Kidney (tissue), 14 donors: ENCODE data around the gene UBAC2. TPM values are rescaled to one million over a fixed set of nuclear protein-coding genes. Genes with fewer than 3 reads are reported as not detected.

ENCODE experiments used
- DNase-seq, 5 donors: peaks; one replicate each; pipeline ENCODE4 v3.0.0-alpha.2; 2013 to 2020
- FAIRE-seq: peaks from 2 replicates; lab custom pipeline; 2012; peaks lifted over from hg19 to GRCh38; lab: Jason Lieb, UNC
- H3K27ac ChIP-seq, 2 donors: one replicate each; pipeline ENCODE4 v1.7.0; 2013; ENCODE audit warnings: low read depth in 2 of 2, low read length in 2 of 2, inconsistent platforms in 1 of 2
- H3K27me3 ChIP-seq: one replicate; pipeline ENCODE4 v1.7.1; 2013; ENCODE audit warnings: low read length, inconsistent platforms; ENCODE audit not compliant: control insufficient read depth, insufficient read depth
- H3K36me3 ChIP-seq, 3 donors: one replicate each; pipeline versions ENCODE4 v1.7.0 to v1.7.1; 2013; ENCODE audit warnings: low read length in 3 of 3, control low read depth in 1 of 3, inconsistent platforms in 1 of 3; ENCODE audit not compliant: insufficient read depth in 3 of 3, control insufficient read depth in 2 of 3
- H3K4me1 ChIP-seq, 3 donors: one replicate each; pipeline versions ENCODE4 v1.7.0 to v1.7.1; 2013; ENCODE audit warnings: low read length in 3 of 3, inconsistent platforms in 1 of 3, low read depth in 1 of 3; ENCODE audit not compliant: control insufficient read depth in 2 of 3, insufficient read depth in 2 of 3
- H3K4me3 ChIP-seq, 3 donors: one replicate each; pipeline versions ENCODE4 v1.7.0 to v1.8.1; 2013; ENCODE audit warnings: low read length in 3 of 3, control low read depth in 1 of 3, inconsistent platforms in 1 of 3
- H3K9ac ChIP-seq, 3 donors: one replicate each; pipeline versions ENCODE4 v1.7.0 to v1.7.1; 2013; ENCODE audit warnings: low read length in 3 of 3, control low read depth in 1 of 3, inconsistent platforms in 1 of 3
- H3K9me3 ChIP-seq, 3 donors: one replicate each; pipeline versions ENCODE4 v1.7.0 to v1.7.1; 2013; ENCODE audit warnings: low read length in 3 of 3, control low read depth in 1 of 3, inconsistent platforms in 1 of 3; ENCODE audit not compliant: control insufficient read depth in 2 of 3, insufficient read depth in 1 of 3
- CTCF ChIP-seq: IDR thresholded peaks from 3 replicates; pipeline ENCODE4 v1.5.1; 2012; ENCODE audit warnings: mild to moderate bottlenecking, moderate library complexity, borderline replicate concordance; ENCODE audit not compliant: insufficient read depth; ENCODE audit errors: extremely low read depth
- intact Hi-C: fragments of 100-400 bp; cut with DNase I; formaldehyde crosslinking; loops from one replicate; pipeline ENCODE4 v1.11.1; 2022
- polyA plus RNA-seq: library from polyadenylated mRNA; stranded (reverse); fragments of 350-450 nt; fragmentation: Illumina TruSeq; extraction: RNeasy Lipid Tissue Mini Kit (QIAGEN cat#74804); gene quantifications from one replicate; pipeline ENCODE4 v1.2.3, GENCODE V29; 2014; ENCODE audit warnings: low read depth, low replicate concordance; ENCODE audit not compliant: insufficient read depth
- total RNA-seq: library from RNA; stranded (reverse); fragmentation: NEBNext Ultra II Directional; extraction: Animal tissue kit (Norgen Biotek cat#: 25700); gene quantifications from one replicate; pipeline ENCODE4 v1.2.1, GENCODE V29; 2021
- donor health status: control.
- donor health status: control.
- donor health status: control.
- donor health status: control.
- donor health status: control.
- donor health status: DM: yes; HTN: yes; CAD: no.
- donor health status: Normal renal cell carcinoma (clear cell type).

The UBAC2 gene
- total and polyA plus RNA-seq, 2 donors from 2014 or later, result 61.8 to 77.5 TPM

GRCh38 chr13:99335087-99335486 lies 134.4 kb downstream of the UBAC2 start:
- no peaks in the 10 kb centered on the region for H3K9me3 ChIP-seq
- intact Hi-C loops, result no loop called here
- H3K36me3 ChIP-seq, result no peaks in the 10 kb centered on the region
- no peak for FAIRE-seq
- H3K27me3 ChIP-seq, result no peaks in the 10 kb centered on the region
- no peak for TF ChIP-seq CTCF
- no peak overlapping the region for H3K4me3 ChIP-seq
- no peaks in the 10 kb centered on the region for H3K4me1 ChIP-seq
- H3K9ac ChIP-seq, result no peak overlapping the region
- H3K27ac ChIP-seq, result no peak overlapping the region
- DNase-seq, result no peak

- Histone ChIP-seq H3K36me3 (no peaks in the 10 kb centered on the region), H3K4me3 (no peak overlapping the region), H3K9ac (no peak overlapping the region), H3K9me3 (no peaks in the 10 kb centered on the region), H3K27ac (no peak overlapping the region), H3K4me1 (no peaks in the 10 kb centered on the region), H3K27me3 (no peaks in the 10 kb centered on the region)
- TF ChIP-seq CTCF, result no peak
- intact Hi-C loops, result no loop called here
- no peak for FAIRE-seq
- DNase-seq, result no peak
These were observed 134.9 kb downstream of the UBAC2 start for GRCh38 chr13:99335603-99336002.

GRCh38 chr13:99339230-99339721 lies 138.6 kb downstream of the UBAC2 start:
- DNase-seq (no peak), FAIRE-seq (no peak)
- no peaks in the 10 kb centered on the region for H3K4me1 ChIP-seq
- H3K27me3 ChIP-seq, result no peaks in the 10 kb centered on the region
- H3K4me3 ChIP-seq, result no peak overlapping the region
- no peaks in the 10 kb centered on the region for H3K9me3 ChIP-seq
- intact Hi-C loops, result no loop called here
- no peak overlapping the region for H3K27ac ChIP-seq
- peaks cover 0 to 10% (median 10%) of the 10 kb centered on the region in 3 donors for H3K36me3 ChIP-seq
- TF ChIP-seq CTCF, result no peak
- H3K9ac ChIP-seq, result no peak overlapping the region
